ENCODE measurements around the gene IL1RAP.

IL1RAP gene

GRCh38 chr3:190541008-190541407, 27.1 kb downstream of the IL1RAP start:
- no peak overlapping the region for H3K9ac ChIP-seq (ENCODE audit: low read depth, low read length, poor library complexity, severe bottlenecking)
- no peaks in the 10 kb centered on the region for H3K4me1 ChIP-seq (ENCODE audit: insufficient read depth, low read length, poor library complexity, severe bottlenecking)
- no peak overlapping the region for H3K4me2 ChIP-seq (ENCODE audit: low read depth, low read length, poor library complexity, severe bottlenecking)
- no peaks in the 10 kb centered on the region for H3K9me3 ChIP-seq (ENCODE audit: insufficient read depth, low read depth, low read length)
- H2AFZ ChIP-seq (ENCODE audit: low read length), result no peak overlapping the region
- no peaks in the 10 kb centered on the region for H3K27me3 ChIP-seq (ENCODE audit: insufficient read depth, low read length, poor library complexity, severe bottlenecking)
- no peaks in the 10 kb centered on the region for H4K20me1 ChIP-seq (ENCODE audit: insufficient read depth, low read length, poor library complexity, severe bottlenecking)
- H3K36me3 ChIP-seq (ENCODE audit: insufficient read depth, low read length), result no peaks in the 10 kb centered on the region
- no peaks in the 10 kb centered on the region for H3F3A ChIP-seq (ENCODE audit: low read depth)
- H3K9me2 ChIP-seq (replicated peaks; ENCODE audit: low read depth, low read length), result no peaks in the 10 kb centered on the region
- no peak overlapping the region for H3K4me3 ChIP-seq (ENCODE audit: low read length, poor library complexity, severe bottlenecking)
- TF ChIP-seq EZH2phosphoT487 (IDR thresholded peaks at IDR 0.05; ENCODE audit: borderline replicate concordance) (no peak), CTCF (conservative IDR thresholded peaks at IDR 0.05; ENCODE audit: low read length) (no peak)
- no peaks in the 10 kb centered on the region for H3K79me2 ChIP-seq (ENCODE audit: insufficient read depth, low read length)

GRCh38 chr3:190541560-190541959, 27.7 kb downstream of the IL1RAP start:
- no peaks in the 10 kb centered on the region for H3K36me3 ChIP-seq (ENCODE audit: insufficient read depth, low read length)
- no peak overlapping the region for H3K4me2 ChIP-seq (ENCODE audit: low read depth, low read length, poor library complexity, severe bottlenecking)
- no peak overlapping the region for H3K9ac ChIP-seq (ENCODE audit: low read depth, low read length, poor library complexity, severe bottlenecking)
- no peaks in the 10 kb centered on the region for H3K79me2 ChIP-seq (ENCODE audit: insufficient read depth, low read length)
- H3K9me3 ChIP-seq (ENCODE audit: insufficient read depth, low read depth, low read length), result no peaks in the 10 kb centered on the region
- no peak overlapping the region for H2AFZ ChIP-seq (ENCODE audit: low read length)
- H3K27me3 ChIP-seq (ENCODE audit: insufficient read depth, low read length, poor library complexity, severe bottlenecking), result no peaks in the 10 kb centered on the region
- H3K9me2 ChIP-seq (replicated peaks; ENCODE audit: low read depth, low read length), result no peaks in the 10 kb centered on the region
- no peak overlapping the region for H3K4me3 ChIP-seq (ENCODE audit: low read length, poor library complexity, severe bottlenecking)
- H4K20me1 ChIP-seq (ENCODE audit: insufficient read depth, low read length, poor library complexity, severe bottlenecking), result no peaks in the 10 kb centered on the region
- H3K4me1 ChIP-seq (ENCODE audit: insufficient read depth, low read length, poor library complexity, severe bottlenecking), result no peaks in the 10 kb centered on the region
- no peaks in the 10 kb centered on the region for H3F3A ChIP-seq (ENCODE audit: low read depth)
- TF ChIP-seq CTCF (conservative IDR thresholded peaks at IDR 0.05; ENCODE audit: low read length), result no peak
- TF ChIP-seq EZH2phosphoT487 (IDR thresholded peaks at IDR 0.05; ENCODE audit: borderline replicate concordance), result no peak

DNA sequence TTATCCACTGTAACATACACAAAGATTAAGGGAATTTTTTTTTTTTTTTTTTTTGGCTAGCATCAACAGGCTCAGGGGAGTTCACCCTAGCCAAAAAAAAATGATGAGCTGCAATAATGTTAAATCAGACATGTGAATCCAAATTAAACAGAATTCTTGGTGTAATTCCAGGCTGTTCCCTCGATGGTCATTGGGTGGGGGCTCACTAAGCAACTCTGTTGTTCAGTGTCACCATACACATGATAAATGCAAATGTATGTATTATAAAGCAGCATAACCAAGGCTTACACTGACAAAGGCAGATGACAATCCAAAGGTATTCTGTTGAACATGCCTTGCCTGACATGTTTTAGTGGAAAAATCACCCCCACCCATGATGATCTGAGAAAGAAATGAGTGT, 29.0 kb downstream of the IL1RAP start:
- Histone ChIP-seq H4K20me1 (ENCODE audit: insufficient read depth, low read length, poor library complexity, severe bottlenecking) (no peaks in the 10 kb centered on the region), H3K36me3 (ENCODE audit: insufficient read depth, low read length) (no peaks in the 10 kb centered on the region), H3K9ac (ENCODE audit: low read depth, low read length, poor library complexity, severe bottlenecking) (no peak overlapping the region), H3K9me2 (replicated peaks; ENCODE audit: low read depth, low read length) (no peaks in the 10 kb centered on the region), H3K4me1 (ENCODE audit: insufficient read depth, low read length, poor library complexity, severe bottlenecking) (no peaks in the 10 kb centered on the region), H3K4me3 (ENCODE audit: low read length, poor library complexity, severe bottlenecking) (no peak overlapping the region), H3F3A (ENCODE audit: low read depth) (no peaks in the 10 kb centered on the region), H3K79me2 (ENCODE audit: insufficient read depth, low read length) (no peaks in the 10 kb centered on the region), H3K4me2 (ENCODE audit: low read depth, low read length, poor library complexity, severe bottlenecking) (no peak overlapping the region), H3K27me3 (ENCODE audit: insufficient read depth, low read length, poor library complexity, severe bottlenecking) (no peaks in the 10 kb centered on the region), H2AFZ (ENCODE audit: low read length) (no peak overlapping the region), H3K9me3 (ENCODE audit: insufficient read depth, low read depth, low read length) (no peaks in the 10 kb centered on the region)
- TF ChIP-seq EZH2phosphoT487 (IDR thresholded peaks at IDR 0.05; ENCODE audit: borderline replicate concordance) (no peak), CTCF (conservative IDR thresholded peaks at IDR 0.05; ENCODE audit: low read length) (no peak)
